A673 (cell line): ENCODE measurements around the gene GLTP. TPM values are rescaled to one million over a fixed set of nuclear protein-coding genes. Genes with fewer than 3 reads are reported as not detected.

Experiments
- BruUV-seq: library from RNA; stranded (reverse); fragments of 400-500 nt; replicated peaks from 2 replicates; lab custom pipeline; 2021; lab: Mats Ljungman, UMichigan
- CTCF ChIA-PET: fragments of 300-600 bp; sonication (Branson Sonifier 250); formaldehyde crosslinking; loops from one replicate; lab custom pipeline; 2022; ENCODE audit warnings: antibody characterized with exemption; lab: Charles Lee
- POLR2A ChIA-PET: fragments of 300-600 bp; sonication (Branson Sonifier 250); formaldehyde crosslinking; loops from one replicate; lab custom pipeline; 2022; ENCODE audit warnings: antibody characterized with exemption; ENCODE audit not compliant: low non-redundant PET; lab: Charles Lee
- DNase-seq: peaks from one replicate; pipeline ENCODE4 v3.0.0-alpha.2; 2015; ENCODE audit warnings: low spot score
- H3K27ac ChIP-seq: fragments of 200-600 bp; sonication (generic); 2 replicates; pipeline ENCODE4 v1.5.1; 2016; ENCODE audit warnings: mixed run types, low read depth, mild to moderate bottlenecking, mixed read lengths, antibody characterized with exemption, low read length; ENCODE audit not compliant: poor library complexity, severe bottlenecking
- H3K27me3 ChIP-seq: fragments of 200-600 bp; sonication (generic); replicated peaks from 2 replicates; pipeline ENCODE4 v1.6.1; 2017; ENCODE audit warnings: mixed run types, low read depth, mild to moderate bottlenecking, mixed read lengths, antibody characterized with exemption, low read length; ENCODE audit not compliant: insufficient read depth, poor library complexity
- H3K36me3 ChIP-seq: fragments of 200-600 bp; sonication (generic); 2 replicates; pipeline ENCODE4 v1.6.1; 2016; ENCODE audit warnings: mixed run types, mild to moderate bottlenecking, mixed read lengths, antibody characterized with exemption, low read length; ENCODE audit not compliant: insufficient read depth, poor library complexity, severe bottlenecking
- H3K4me1 ChIP-seq: fragments of 200-600 bp; sonication (generic); 2 replicates; pipeline ENCODE4 v1.6.1; 2017; ENCODE audit warnings: mixed run types, mild to moderate bottlenecking, mixed read lengths, antibody characterized with exemption, low read length; ENCODE audit not compliant: insufficient read depth, poor library complexity, severe bottlenecking
- H3K4me3 ChIP-seq: fragments of 200-600 bp; sonication (generic); 2 replicates; pipeline ENCODE4 v1.5.1; 2016; ENCODE audit warnings: low read depth, mixed run types, mild to moderate bottlenecking, mixed read lengths, low read length; ENCODE audit not compliant: poor library complexity, severe bottlenecking
- H3K9me3 ChIP-seq: fragments of 200-600 bp; sonication (generic); 2 replicates; pipeline ENCODE4 v1.6.1; 2016; ENCODE audit warnings: mixed run types, low read depth, mild to moderate bottlenecking, mixed read lengths, antibody characterized with exemption, low read length; ENCODE audit not compliant: poor library complexity, severe bottlenecking
- EZH2 ChIP-seq: fragments of 200-600 bp; sonication (generic); IDR thresholded peaks from 2 replicates; pipeline ENCODE4 v1.6.1; 2017; ENCODE audit warnings: borderline replicate concordance, low read depth, mild to moderate bottlenecking, mixed read lengths, antibody characterized with exemption, low read length; ENCODE audit not compliant: poor library complexity, severe bottlenecking
- intact Hi-C: fragments of 100-400 bp; cut with micrococcal nuclease; formaldehyde crosslinking; loops from one replicate; pipeline ENCODE4 v1.10.0; 2022; ENCODE audit not compliant: unreplicated experiment
- total RNA-seq: library from RNA; stranded (reverse); gene quantifications from 2 replicates; pipeline ENCODE4 v1.2.3, GENCODE V29; 2021
- TF ChIP-seq, protein P1 (sequence below): fragments of 300-800, 200-600 bp; sonication (generic); conservative IDR thresholded peaks from 2 replicates; pipeline ENCODE4 v1.5.1; 2017; ENCODE audit warnings: low read depth, mild to moderate bottlenecking, antibody characterized with exemption, low read length, moderate library complexity, mixed read lengths

GLTP gene
- total RNA-seq, 1 experiment from 2014 or later, result 20.2 TPM

DNA sequence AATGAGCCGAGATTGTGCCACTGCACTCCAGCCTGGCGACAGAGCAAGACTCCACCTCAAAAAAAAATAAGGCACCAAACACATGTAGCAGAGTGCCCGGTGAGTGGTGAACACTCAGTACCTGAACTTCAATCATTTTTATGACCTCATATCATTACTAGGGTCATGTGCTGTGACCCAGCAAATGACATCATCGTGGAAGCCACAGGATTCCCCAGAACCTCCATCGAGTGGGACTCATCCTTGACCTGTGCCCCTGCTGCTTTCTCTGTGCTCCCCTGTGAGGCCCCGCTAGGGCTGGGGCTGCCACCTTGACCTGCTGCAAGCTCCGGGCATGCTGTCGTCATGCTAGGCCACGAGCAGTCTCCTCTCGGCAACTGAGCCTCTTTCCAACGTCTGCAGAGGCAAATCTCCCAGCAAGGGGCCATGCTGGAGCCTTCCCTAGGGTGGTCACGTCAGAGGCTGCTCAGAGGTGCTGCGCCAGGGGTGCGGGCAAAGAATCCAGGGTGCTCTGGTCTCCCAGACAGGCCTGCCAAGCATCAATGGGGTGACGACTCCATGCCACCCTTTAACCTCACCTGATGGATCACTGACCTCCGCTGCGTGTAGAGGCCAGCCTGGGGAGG is 18.5 kb downstream of the GLTP start:
- ChIA-PET CTCF (no interaction called here), POLR2A (no interaction called here)
- no TSS peak for BruUV-seq
- no peak overlapping the region for H3K27ac ChIP-seq
- TF ChIP-seq, protein P1, sequence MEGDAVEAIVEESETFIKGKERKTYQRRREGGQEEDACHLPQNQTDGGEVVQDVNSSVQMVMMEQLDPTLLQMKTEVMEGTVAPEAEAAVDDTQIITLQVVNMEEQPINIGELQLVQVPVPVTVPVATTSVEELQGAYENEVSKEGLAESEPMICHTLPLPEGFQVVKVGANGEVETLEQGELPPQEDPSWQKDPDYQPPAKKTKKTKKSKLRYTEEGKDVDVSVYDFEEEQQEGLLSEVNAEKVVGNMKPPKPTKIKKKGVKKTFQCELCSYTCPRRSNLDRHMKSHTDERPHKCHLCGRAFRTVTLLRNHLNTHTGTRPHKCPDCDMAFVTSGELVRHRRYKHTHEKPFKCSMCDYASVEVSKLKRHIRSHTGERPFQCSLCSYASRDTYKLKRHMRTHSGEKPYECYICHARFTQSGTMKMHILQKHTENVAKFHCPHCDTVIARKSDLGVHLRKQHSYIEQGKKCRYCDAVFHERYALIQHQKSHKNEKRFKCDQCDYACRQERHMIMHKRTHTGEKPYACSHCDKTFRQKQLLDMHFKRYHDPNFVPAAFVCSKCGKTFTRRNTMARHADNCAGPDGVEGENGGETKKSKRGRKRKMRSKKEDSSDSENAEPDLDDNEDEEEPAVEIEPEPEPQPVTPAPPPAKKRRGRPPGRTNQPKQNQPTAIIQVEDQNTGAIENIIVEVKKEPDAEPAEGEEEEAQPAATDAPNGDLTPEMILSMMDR, result no peak
- no peak for TF ChIP-seq EZH2
- no peaks in the 10 kb centered on the region for H3K9me3 ChIP-seq
- intact Hi-C loops, result no loop called here
- no peaks in the 10 kb centered on the region for H3K36me3 ChIP-seq
- H3K4me3 ChIP-seq, result no peak overlapping the region
- H3K27me3 ChIP-seq, result no peaks in the 10 kb centered on the region
- DNase-seq, result no peak
- H3K4me1 ChIP-seq, result no peaks in the 10 kb centered on the region

DNA sequence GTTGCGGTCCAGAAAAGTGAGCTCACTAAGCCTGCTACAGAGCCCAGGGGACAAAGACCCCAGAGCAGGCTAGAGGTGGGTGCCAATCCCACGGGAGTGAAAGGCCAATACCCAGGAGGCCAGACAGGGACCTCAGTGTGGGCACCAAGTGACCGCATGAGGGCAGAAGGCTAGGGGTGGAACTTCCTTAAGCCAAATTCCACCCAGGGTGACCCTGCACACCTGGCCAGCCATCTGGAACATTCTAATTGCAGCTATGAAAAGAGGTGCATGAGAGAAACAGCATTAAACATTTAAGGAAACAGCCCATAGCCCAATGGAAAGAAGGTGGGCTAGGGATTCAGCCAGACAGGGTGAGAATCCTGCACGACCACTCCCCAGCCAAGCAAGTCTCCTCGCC is 19.4 kb downstream of the GLTP start:
- no peak for DNase-seq
- Histone ChIP-seq H3K9me3 (no peaks in the 10 kb centered on the region), H3K27me3 (no peaks in the 10 kb centered on the region), H3K36me3 (no peaks in the 10 kb centered on the region), H3K4me3 (no peak overlapping the region), H3K27ac (no peak overlapping the region), H3K4me1 (no peaks in the 10 kb centered on the region)
- TF ChIP-seq, protein P1, result no peak
- TF ChIP-seq EZH2, result no peak
- no TSS peak for BruUV-seq
- POLR2A ChIA-PET, result no interaction called here
- intact Hi-C loops, result no loop called here
- CTCF ChIA-PET, result no interaction called here

DNA sequence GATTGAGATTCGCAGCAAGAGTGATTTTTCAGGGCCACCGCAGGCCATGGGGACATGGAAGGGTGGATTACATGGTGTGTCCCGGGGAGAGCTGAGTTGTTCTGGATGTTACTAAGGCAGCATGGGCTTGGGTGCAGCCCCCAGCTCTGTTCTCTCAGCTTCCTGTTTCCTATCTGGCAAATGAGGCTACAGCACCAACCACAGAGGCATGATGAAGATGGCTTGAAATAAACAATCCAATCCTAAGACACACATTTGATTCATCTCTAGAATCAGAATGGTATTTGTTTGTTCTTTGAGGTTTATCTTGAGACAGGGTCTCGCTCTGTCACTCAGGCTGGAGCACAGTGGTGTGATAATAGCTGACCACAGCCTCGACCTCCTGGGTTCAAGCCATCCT is 21.6 kb downstream of the GLTP start:
- no peak for DNase-seq
- TF ChIP-seq EZH2, result no peak
- TF ChIP-seq, protein P1, result no peak
- H3K27ac ChIP-seq, result no peak overlapping the region
- intact Hi-C loops, result no loop called here
- no TSS peak for BruUV-seq
- no peaks in the 10 kb centered on the region for H3K27me3 ChIP-seq
- H3K4me1 ChIP-seq, result no peaks in the 10 kb centered on the region
- no peaks in the 10 kb centered on the region for H3K9me3 ChIP-seq
- CTCF ChIA-PET, result interaction anchor here (0.5 to 0.6 kb wide), 2 partner anchors 8 to 596 kb away, joined by 4 read pairs; no protein-coding TSS in a partner anchor
- H3K4me3 ChIP-seq, result no peak overlapping the region
- POLR2A ChIA-PET, result no interaction called here
- no peaks in the 10 kb centered on the region for H3K36me3 ChIP-seq
